ENCODE measurements around the gene NSMF.
A peak's percentile ranks its signal among the peaks of the same experiment; 100 is the strongest.

The NSMF gene

DNA sequence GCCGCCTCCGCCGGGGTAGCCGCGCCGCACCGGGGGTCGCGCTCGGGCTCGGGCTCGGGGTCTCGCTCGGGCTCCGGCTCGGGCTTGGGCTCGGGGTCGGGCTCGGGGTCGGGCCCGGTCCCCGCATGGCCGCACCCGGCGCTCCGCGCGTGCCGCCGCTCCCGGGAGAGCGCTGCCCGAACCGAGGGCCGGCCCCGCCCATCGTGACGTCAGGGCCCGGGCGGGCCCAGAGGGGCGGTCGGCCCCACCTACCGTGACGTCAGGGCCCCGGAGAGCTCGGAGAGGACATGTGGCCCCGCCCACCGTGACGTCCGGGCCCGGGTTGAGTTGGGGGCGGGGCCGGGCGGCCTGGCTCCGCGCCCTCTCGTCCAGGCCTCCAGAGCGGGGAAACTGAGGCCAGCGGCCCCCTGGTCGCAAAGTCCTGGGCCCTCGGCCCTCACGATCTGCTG, at the start of gene NSMF:
TSS of gene NSMF (minus strand) at position 183 of the 449 bp plus-strand sequence. CDS start 232 bp downstream, outside the sequence.
- Mint-ChIP-seq H3K27ac (peak within 1 kb of the TSS in 1 of 2 donors; percentile 59), H3K4me3 (peak within 1 kb of the TSS; percentile 56 to 83), H3K27me3 (no peaks in the 10 kb centered on the region), H3K4me1 (peaks cover 76% of the 10 kb centered on the region), H3K9me3 (no peaks in the 10 kb centered on the region)
- ATAC-seq: peak; percentile 63
- peak; percentile 94 to 96 for DNase-seq

GRCh38 chr9:137506702-137507171, 47.6 kb upstream of the NSMF start:
- DNase-seq (no peak), ATAC-seq (no peak)
- Mint-ChIP-seq H3K9me3 (peaks cover 0 to 10% of the 10 kb centered on the region in 2 donors), H3K4me3 (no peak overlapping the region), H3K4me1 (peaks cover 8% of the 10 kb centered on the region), H3K27me3 (no peaks in the 10 kb centered on the region), H3K27ac (no peak overlapping the region)

DNA sequence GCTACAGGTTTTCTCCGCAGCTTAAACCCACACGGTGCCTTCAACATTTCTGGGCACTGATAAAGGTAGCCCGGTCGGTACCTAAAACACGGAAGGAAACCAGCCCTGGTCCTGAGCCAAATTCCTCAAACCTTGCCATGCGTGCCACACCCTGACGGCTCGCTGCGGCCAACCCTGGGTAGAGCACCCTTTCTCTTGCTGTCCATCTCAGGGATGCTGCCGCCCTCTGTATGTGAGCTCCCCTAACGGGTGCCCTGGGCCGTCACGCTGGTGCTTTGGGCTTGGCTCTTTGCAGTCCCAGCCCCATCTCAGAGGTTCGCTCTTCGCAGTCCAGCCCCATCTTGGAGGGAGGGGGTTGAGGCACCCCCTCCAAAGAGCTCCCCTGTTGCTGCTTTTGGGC, 47.1 kb upstream of the NSMF start:
- Mint-ChIP-seq H3K27me3 (no peaks in the 10 kb centered on the region), H3K9me3 (peaks cover 0 to 12% of the 10 kb centered on the region in 2 donors), H3K4me3 (no peak overlapping the region), H3K27ac (peak overlapping the region in 1 of 2 donors; percentile 57), H3K4me1 (peaks cover 10% of the 10 kb centered on the region)
- no peak for DNase-seq
- no peak for ATAC-seq

DNA sequence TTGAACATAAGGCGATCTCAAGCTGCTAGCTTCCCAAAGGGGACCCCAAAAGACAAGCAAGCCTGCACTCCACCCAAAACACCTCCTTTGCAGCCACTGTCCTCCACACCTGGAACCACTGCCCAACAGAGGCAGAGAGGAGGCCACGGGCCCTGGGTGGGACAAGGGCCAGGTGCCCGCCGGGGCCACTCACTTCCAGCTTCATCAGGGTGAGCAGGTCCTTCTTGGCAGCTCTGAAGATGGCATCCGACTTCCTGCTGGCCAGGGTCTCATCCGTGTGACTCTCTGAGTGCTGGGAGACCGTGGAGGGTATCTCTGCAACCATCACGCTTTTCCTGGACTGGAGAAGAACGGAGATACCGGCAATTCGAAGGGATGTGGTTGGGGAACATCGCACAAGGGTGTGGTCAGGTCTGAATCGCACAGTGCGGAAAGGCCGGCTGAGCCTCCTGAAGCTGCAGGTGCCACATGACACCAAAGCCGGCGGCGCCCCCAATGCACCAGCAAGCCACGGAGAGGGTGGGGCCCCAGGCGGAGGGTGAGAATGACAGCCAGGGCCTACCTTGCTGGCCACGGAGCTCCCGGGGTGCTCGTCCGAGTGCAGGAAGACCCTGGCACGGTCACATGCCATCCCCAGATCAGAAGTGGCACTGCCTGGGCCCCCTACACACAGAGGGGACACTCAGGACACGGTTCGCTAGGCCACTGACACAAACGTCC, 46.4 kb upstream of the NSMF start:
- peaks cover 10% of the 10 kb centered on the region for H3K4me1 Mint-ChIP-seq
- H3K9me3 Mint-ChIP-seq: peaks cover 0 to 12% of the 10 kb centered on the region in 2 donors
- H3K27me3 Mint-ChIP-seq: no peaks in the 10 kb centered on the region
- no peak overlapping the region for H3K27ac Mint-ChIP-seq
- DNase-seq (no peak), ATAC-seq (no peak)
- H3K4me3 Mint-ChIP-seq: no peak overlapping the region

DNA sequence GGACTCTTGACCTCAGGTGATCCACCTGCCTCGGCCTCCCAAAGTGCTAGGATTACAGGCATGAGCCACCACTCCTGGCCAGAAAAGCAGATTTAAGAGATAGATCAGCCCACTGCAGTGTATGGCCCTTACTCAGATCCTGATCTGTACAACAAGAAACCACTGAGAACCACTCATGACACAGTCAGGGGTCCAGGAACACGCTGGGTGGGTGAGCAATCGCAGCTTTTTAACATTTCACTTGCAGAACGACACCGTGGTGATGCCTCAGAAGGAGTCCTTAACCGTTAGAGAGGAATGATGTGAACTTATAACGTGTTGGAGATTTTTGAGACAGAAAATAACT, 45.3 kb upstream of the NSMF start:
- H3K4me3 Mint-ChIP-seq: no peak overlapping the region
- peaks cover 10% of the 10 kb centered on the region for H3K4me1 Mint-ChIP-seq
- H3K27me3 Mint-ChIP-seq: no peaks in the 10 kb centered on the region
- peaks cover 0 to 12% of the 10 kb centered on the region in 2 donors for H3K9me3 Mint-ChIP-seq
- H3K27ac Mint-ChIP-seq: no peak overlapping the region
- DNase-seq: no peak
- peak; percentile 57 for ATAC-seq

DNA sequence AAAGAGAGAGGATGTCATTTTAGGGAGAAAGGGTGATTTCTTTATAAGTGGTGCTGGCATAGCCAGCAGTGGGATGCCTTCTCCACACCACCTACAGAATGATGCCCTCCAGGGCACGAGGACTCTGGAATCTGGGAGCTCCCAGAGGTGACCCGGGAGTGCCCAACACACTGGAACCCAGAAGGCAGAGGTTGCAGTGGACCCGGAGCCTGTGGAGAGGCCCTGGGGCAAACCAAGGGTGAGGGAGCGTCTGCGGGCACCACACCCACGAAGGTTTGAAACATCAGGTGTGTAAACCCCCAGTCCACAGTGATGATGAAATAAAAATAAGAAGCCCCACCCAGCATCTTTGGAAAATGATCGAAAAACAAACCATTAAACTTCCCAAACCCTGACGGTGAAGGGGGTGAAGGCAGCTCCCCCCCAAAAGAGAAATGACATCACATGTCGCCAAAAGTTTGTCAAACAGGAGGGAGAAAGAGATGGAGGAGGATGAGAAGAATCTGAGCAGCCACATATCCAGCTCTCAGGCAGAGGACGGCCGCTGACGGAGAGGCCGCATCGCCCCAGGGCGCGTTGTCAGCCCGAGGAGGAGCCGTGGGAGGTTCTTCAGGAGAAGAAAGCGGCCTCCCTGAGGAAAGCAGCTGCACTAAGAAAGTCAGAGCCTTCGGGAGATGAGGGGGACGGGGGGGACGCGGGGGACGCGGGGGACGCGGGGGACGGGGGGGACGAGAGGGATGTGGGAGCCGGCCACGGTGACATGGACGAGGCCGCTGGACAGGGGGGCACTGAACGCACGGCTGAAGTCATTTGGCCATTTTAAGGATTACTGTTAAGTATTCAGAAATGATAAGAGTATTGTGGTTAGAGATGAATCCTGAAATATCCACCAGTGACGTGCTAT, 43.1 kb upstream of the NSMF start:
- H3K9me3 Mint-ChIP-seq: peaks cover 0 to 12% of the 10 kb centered on the region in 2 donors
- no peaks in the 10 kb centered on the region for H3K27me3 Mint-ChIP-seq
- peak overlapping the region; percentile 19 to 95 for H3K27ac Mint-ChIP-seq
- peaks cover 10% of the 10 kb centered on the region for H3K4me1 Mint-ChIP-seq
- DNase-seq (no peak), ATAC-seq (no peak)
- peak overlapping the region in 1 of 2 donors; percentile 35 for H3K4me3 Mint-ChIP-seq

- H3K4me3 Mint-ChIP-seq: no peak overlapping the region
- H3K27ac Mint-ChIP-seq: peak overlapping the region in 1 of 2 donors; percentile 89
- H3K27me3 Mint-ChIP-seq: no peaks in the 10 kb centered on the region
- ATAC-seq (no peak), DNase-seq (no peak)
- H3K4me1 Mint-ChIP-seq: peaks cover 10% of the 10 kb centered on the region
- peaks cover 0 to 12% of the 10 kb centered on the region in 2 donors for H3K9me3 Mint-ChIP-seq
Measured at GRCh38 chr9:137501457-137501856, 42.3 kb upstream of the NSMF start.

DNA sequence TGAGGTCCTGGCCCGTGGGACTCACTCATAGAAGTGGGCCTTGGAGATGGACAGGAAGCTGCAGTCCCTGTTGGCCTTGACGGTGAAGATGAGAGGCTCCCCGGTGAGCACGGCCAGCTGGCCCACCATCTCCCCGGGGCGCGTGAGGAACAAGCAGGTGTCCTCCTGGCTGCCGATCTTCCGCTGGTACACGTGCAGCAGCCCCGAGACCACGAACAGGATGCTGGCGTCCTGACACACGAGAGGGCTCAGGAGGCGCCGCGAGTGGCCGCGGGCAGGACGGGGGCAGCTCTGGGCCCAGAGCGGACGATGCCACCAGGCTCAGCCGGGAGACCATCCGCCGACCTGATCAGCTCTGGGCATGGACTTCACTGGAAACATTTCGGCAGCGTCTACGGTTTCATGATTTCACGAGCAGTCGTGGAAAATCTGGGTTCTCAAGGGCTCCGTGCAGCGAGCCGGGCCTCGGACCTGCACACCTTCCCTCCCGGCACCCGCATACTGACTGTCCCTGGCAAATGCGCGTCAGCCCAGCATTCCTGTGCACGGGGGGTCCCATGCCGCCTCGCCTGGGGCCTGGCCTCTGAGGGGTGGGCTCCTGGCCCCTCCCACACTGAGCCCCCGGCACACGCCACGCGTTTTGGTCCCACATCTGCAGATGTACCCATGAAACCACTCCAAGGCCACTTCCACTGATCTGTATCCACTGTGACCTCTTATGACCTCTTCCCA, 41.7 kb upstream of the NSMF start:
- Mint-ChIP-seq H3K4me1 (peaks cover 10% of the 10 kb centered on the region), H3K4me3 (no peak overlapping the region), H3K27me3 (no peaks in the 10 kb centered on the region), H3K9me3 (peaks cover 0 to 12% of the 10 kb centered on the region in 2 donors), H3K27ac (no peak overlapping the region)
- ATAC-seq: no peak
- DNase-seq: no peak

- peak overlapping the region in 1 of 2 donors; percentile 95 for H3K27ac Mint-ChIP-seq
- H3K4me3 Mint-ChIP-seq: no peak overlapping the region
- no peaks in the 10 kb centered on the region for H3K27me3 Mint-ChIP-seq
- no peak for ATAC-seq
- peaks cover 10% of the 10 kb centered on the region for H3K4me1 Mint-ChIP-seq
- no peak for DNase-seq
- H3K9me3 Mint-ChIP-seq: peaks cover 0 to 12% of the 10 kb centered on the region in 2 donors
Measured at GRCh38 chr9:137499858-137500661, 40.9 kb upstream of the NSMF start.

GRCh38 chr9:137499416-137499815, 40.3 kb upstream of the NSMF start:
- ATAC-seq (no peak), DNase-seq (no peak)
- peaks cover 0 to 12% of the 10 kb centered on the region in 2 donors for H3K9me3 Mint-ChIP-seq
- peaks cover 16% of the 10 kb centered on the region for H3K4me1 Mint-ChIP-seq
- H3K4me3 Mint-ChIP-seq: no peak overlapping the region
- H3K27ac Mint-ChIP-seq: no peak overlapping the region
- H3K27me3 Mint-ChIP-seq: no peaks in the 10 kb centered on the region

DNA sequence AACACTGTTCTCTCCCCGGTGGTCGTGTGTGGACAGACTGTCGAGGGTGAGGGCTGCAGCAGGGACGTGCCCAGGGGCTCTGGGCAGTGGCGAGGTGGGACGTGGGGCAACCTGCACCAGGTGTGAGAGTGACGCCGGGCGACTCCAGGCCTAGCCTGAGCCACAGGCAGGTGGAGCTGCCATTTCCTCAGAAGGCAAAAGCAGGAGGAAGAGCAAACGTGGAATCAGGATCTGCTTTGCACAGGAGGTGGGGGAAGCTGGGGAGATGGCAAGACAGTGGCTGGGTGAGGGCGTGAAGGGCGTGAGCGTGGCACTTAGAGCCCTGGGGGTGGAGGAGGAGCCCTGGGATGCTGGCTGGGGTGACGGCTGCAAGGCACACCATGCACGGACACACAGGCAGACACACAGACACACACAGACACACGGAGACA, 39.6 kb upstream of the NSMF start:
- DNase-seq: no peak
- peaks cover 23% of the 10 kb centered on the region for H3K4me1 Mint-ChIP-seq
- no peak overlapping the region for H3K4me3 Mint-ChIP-seq
- no peak for ATAC-seq
- H3K9me3 Mint-ChIP-seq: peaks cover 0 to 12% of the 10 kb centered on the region in 2 donors
- no peaks in the 10 kb centered on the region for H3K27me3 Mint-ChIP-seq
- no peak overlapping the region for H3K27ac Mint-ChIP-seq

GRCh38 chr9:137497921-137498719, 39.0 kb upstream of the NSMF start:
- Mint-ChIP-seq H3K27me3 (no peaks in the 10 kb centered on the region), H3K4me1 (peaks cover 23% of the 10 kb centered on the region)

GRCh38 chr9:137496601-137497375, 37.7 kb upstream of the NSMF start:
- Mint-ChIP-seq H3K9me3 (peaks cover 0 to 3% of the 10 kb centered on the region in 2 donors), H3K4me1 (peaks cover 16% of the 10 kb centered on the region), H3K27me3 (no peaks in the 10 kb centered on the region), H3K27ac (no peak overlapping the region), H3K4me3 (no peak overlapping the region)
- DNase-seq (no peak), ATAC-seq (no peak)

More at GRCh38 chr9:137497921-137498719, 39.0 kb upstream of the NSMF start:
- DNase-seq (no peak), ATAC-seq (peak; percentile 24)
- H3K4me3 Mint-ChIP-seq: no peak overlapping the region
- no peak overlapping the region for H3K27ac Mint-ChIP-seq
- peaks cover 0 to 12% of the 10 kb centered on the region in 2 donors for H3K9me3 Mint-ChIP-seq

Data from stimulated activated naive CD8-positive, alpha-beta T cell treated with anti-CD3 and anti-CD28 coated beads, Interleukin-15, amount 100 ng/mL, for 72 hours (primary cell).